Neuronal stem cell (in vitro differentiated cells): ENCODE data around the gene SMPD2.
A peak's percentile ranks its signal among the peaks of the same experiment; 100 is the strongest.

ENCODE experiments used
- DNase-seq: peaks from one replicate; pipeline ENCODE4 v3.0.0-alpha.2; 2013; ENCODE audit warnings: low spot score
- H2AFZ ChIP-seq: one replicate; pipeline ENCODE4 v1.6.1; 2013; ENCODE audit warnings: mild to moderate bottlenecking, low read length, inconsistent platforms
- H2AK5ac ChIP-seq: 2 replicates; pipeline ENCODE4 v1.6.1; 2013; ENCODE audit warnings: low read depth, mild to moderate bottlenecking, inconsistent platforms, low read length, moderate library complexity, mixed read lengths
- H2BK120ac ChIP-seq: 2 replicates; pipeline ENCODE4 v1.6.1; 2013; ENCODE audit warnings: low read depth, mild to moderate bottlenecking, inconsistent platforms, low read length, moderate library complexity, mixed read lengths
- H2BK12ac ChIP-seq: one replicate; pipeline ENCODE4 v1.6.1; 2013; ENCODE audit warnings: low read length, inconsistent platforms
- H2BK15ac ChIP-seq: 2 replicates; pipeline ENCODE4 v1.6.1; 2013; ENCODE audit warnings: mild to moderate bottlenecking, low read length, inconsistent platforms, mixed read lengths
- H2BK5ac ChIP-seq: one replicate; pipeline ENCODE4 v1.6.1; 2013; ENCODE audit warnings: inconsistent platforms, mild to moderate bottlenecking, low read length, moderate library complexity
- H3K14ac ChIP-seq: one replicate; pipeline ENCODE4 v1.6.1; 2013; ENCODE audit warnings: low read length, inconsistent platforms
- H3K18ac ChIP-seq: 2 replicates; pipeline ENCODE4 v1.6.1; 2013; ENCODE audit warnings: low read length, inconsistent platforms
- H3K23ac ChIP-seq: 2 replicates; pipeline ENCODE4 v1.6.1; 2013; ENCODE audit warnings: low read depth, mild to moderate bottlenecking, mixed read lengths, low read length, inconsistent platforms; ENCODE audit not compliant: poor library complexity
- H3K27ac ChIP-seq: replicated peaks from 3 replicates; pipeline ENCODE4 v1.5.1; 2013; ENCODE audit warnings: low read length, inconsistent platforms
- H3K27me3 ChIP-seq, 3 experiments: 2 replicates each; pipeline ENCODE4 v1.6.1; 2013; ENCODE audit warnings: low read length in 3 of 3, mild to moderate bottlenecking in 2 of 3, inconsistent platforms in 1 of 3, low read depth in 1 of 3, mixed read lengths in 1 of 3, moderate library complexity in 1 of 3; ENCODE audit not compliant: control insufficient read depth in 3 of 3, insufficient read depth in 3 of 3
- H3K36me3 ChIP-seq, 2 donors: replicated peaks in 1 of 2; 2 replicates each; pipeline ENCODE4 v1.6.1; 2013; ENCODE audit warnings: low read length in 2 of 2; ENCODE audit not compliant: control insufficient read depth in 2 of 2, insufficient read depth in 2 of 2
- H3K4ac ChIP-seq: 2 replicates; pipeline ENCODE4 v1.6.1; 2013; ENCODE audit warnings: inconsistent platforms, mild to moderate bottlenecking, low read length, moderate library complexity
- H3K4me1 ChIP-seq, 2 donors: 1 replicate in 1 of 2; 2 replicates in 1 of 2; pipeline ENCODE4 v1.6.1; 2013; ENCODE audit warnings: low read length in 2 of 2, low read depth in 1 of 2; ENCODE audit not compliant: control insufficient read depth in 2 of 2, insufficient read depth in 1 of 2
- H3K4me2 ChIP-seq: one replicate; pipeline ENCODE4 v1.6.1; 2013; ENCODE audit warnings: mild to moderate bottlenecking, low read length, inconsistent platforms; ENCODE audit not compliant: insufficient read depth, poor library complexity, severe bottlenecking
- H3K4me3 ChIP-seq, 2 donors: 2 replicates each; pipeline ENCODE4 v1.5.1; 2013; ENCODE audit warnings: low read length in 2 of 2, mild to moderate bottlenecking in 2 of 2, inconsistent platforms in 1 of 2, moderate library complexity in 1 of 2
- H3K79me1 ChIP-seq: one replicate; pipeline ENCODE4 v1.6.1; 2013; ENCODE audit warnings: low read depth, mild to moderate bottlenecking, inconsistent platforms, low read length, moderate library complexity
- H3K9ac ChIP-seq: one replicate; pipeline ENCODE4 v1.6.1; 2013; ENCODE audit warnings: mild to moderate bottlenecking, low read depth, low read length, inconsistent platforms; ENCODE audit not compliant: poor library complexity
- H3K9me3 ChIP-seq, 2 donors: replicated peaks in 1 of 2; 2 replicates each; pipeline versions ENCODE3 to v1.6.1; 2013; ENCODE audit warnings: low read length in 2 of 2, mild to moderate bottlenecking in 2 of 2, inconsistent platforms in 1 of 2, low read depth in 1 of 2, mixed read lengths in 1 of 2, moderate library complexity in 1 of 2; ENCODE audit not compliant: control insufficient read depth in 2 of 2, insufficient read depth in 1 of 2
- H4K8ac ChIP-seq: one replicate; pipeline ENCODE4 v1.6.1; 2013; ENCODE audit warnings: low read depth, mild to moderate bottlenecking, inconsistent platforms, low read length, moderate library complexity
- H4K91ac ChIP-seq: one replicate; pipeline ENCODE4 v1.6.1; 2013; ENCODE audit warnings: low read length, low read depth, mild to moderate bottlenecking, inconsistent platforms; ENCODE audit not compliant: poor library complexity
- WGBS, 2 donors: extraction: QIAGEN DNeasy Blood & Tissue Kit; methylation state at CpG; one replicate each; pipeline ENCODE4 v1.1.7; 2013; ENCODE audit warnings: missing lambda C conversion rate in 2 of 2, mixed read lengths in 1 of 2; ENCODE audit not compliant: insufficient read length in 2 of 2, insufficient replicate concordance in 1 of 2; ENCODE audit errors: extremely low coverage in 2 of 2; 5-methylcytosine and 5-hydroxymethylcytosine counted together

Gene SMPD2

GRCh38 chr6:109485266-109485935 is 44.9 kb downstream of the SMPD2 start:
- DNase-seq, result no peak
- Histone ChIP-seq H2AFZ (no peak overlapping the region), H4K8ac (no peak overlapping the region), H3K18ac (no peak overlapping the region), H3K9ac (no peak overlapping the region), H2BK12ac (no peak overlapping the region), H2BK5ac (no peak overlapping the region), H3K4me3 (no peak overlapping the region), H3K36me3 (peaks cover 4 to 16% of the 10 kb centered on the region in 2 donors), H3K27ac (no peak overlapping the region), H3K9me3 (peaks cover 0 to 7% of the 10 kb centered on the region in 2 donors), H3K4ac (no peak overlapping the region), H3K4me2 (no peak overlapping the region), H3K79me1 (no peaks in the 10 kb centered on the region), H3K23ac (no peak overlapping the region), H4K91ac (no peak overlapping the region), H3K14ac (no peak overlapping the region), H2BK15ac (no peak overlapping the region), H2BK120ac (no peak overlapping the region), H3K27me3 (peaks cover 0 to 27% (median 2%) of the 10 kb centered on the region in 3 experiments), H2AK5ac (no peak overlapping the region), H3K4me1 (no peaks in the 10 kb centered on the region)
- WGBS, 2 donors, result no CpG with 5 or more reads among the region's 3 CpGs

GRCh38 chr6:109486068-109486467 is 45.5 kb downstream of the SMPD2 start:
- no peak for DNase-seq

GRCh38 chr6:109488001-109488400 is 47.5 kb downstream of the SMPD2 start:
- no peak overlapping the region for H2AFZ ChIP-seq
- no peak overlapping the region for H3K4ac ChIP-seq
- no peak overlapping the region for H3K27ac ChIP-seq
- no peak for DNase-seq
- no peaks in the 10 kb centered on the region for H3K79me1 ChIP-seq
- H4K8ac ChIP-seq, result no peak overlapping the region
- no peak overlapping the region for H4K91ac ChIP-seq
- no peak overlapping the region for H3K18ac ChIP-seq
- H2BK120ac ChIP-seq, result no peak overlapping the region
- H3K23ac ChIP-seq, result no peak overlapping the region
- no peak overlapping the region for H3K14ac ChIP-seq
- no peak overlapping the region for H2BK15ac ChIP-seq
- no peaks in the 10 kb centered on the region for H3K36me3 ChIP-seq
- H3K4me2 ChIP-seq, result no peak overlapping the region
- H2BK5ac ChIP-seq, result no peak overlapping the region
- H2AK5ac ChIP-seq, result no peak overlapping the region
- H3K9ac ChIP-seq, result no peak overlapping the region
- peaks cover 5 to 11% of the 10 kb centered on the region in 2 donors for H3K4me1 ChIP-seq
- H2BK12ac ChIP-seq, result no peak overlapping the region
- peaks cover 0 to 30% (median 2%) of the 10 kb centered on the region in 3 experiments for H3K27me3 ChIP-seq
- H3K9me3 ChIP-seq, result no peaks in the 10 kb centered on the region
- H3K4me3 ChIP-seq, result no peak overlapping the region

More at GRCh38 chr6:109486068-109486467, 45.5 kb downstream of the SMPD2 start:
- Histone ChIP-seq H2BK5ac (no peak overlapping the region), H3K27ac (no peak overlapping the region), H3K36me3 (peaks cover 4 to 9% of the 10 kb centered on the region in 2 donors), H3K18ac (no peak overlapping the region), H3K4me3 (no peak overlapping the region), H3K23ac (no peak overlapping the region), H2BK120ac (no peak overlapping the region), H4K8ac (no peak overlapping the region), H3K79me1 (no peaks in the 10 kb centered on the region), H3K4me2 (no peak overlapping the region), H3K9ac (no peak overlapping the region), H2AK5ac (no peak overlapping the region), H3K4me1 (peaks cover 4 to 5% of the 10 kb centered on the region in 2 donors), H2BK15ac (no peak overlapping the region), H2BK12ac (no peak overlapping the region), H3K27me3 (peaks cover 0 to 27% (median 2%) of the 10 kb centered on the region in 3 experiments), H3K4ac (no peak overlapping the region), H3K9me3 (peaks cover 0 to 6% of the 10 kb centered on the region in 2 donors), H3K14ac (no peak overlapping the region), H2AFZ (no peak overlapping the region), H4K91ac (no peak overlapping the region)
- no CpG with 5 or more reads among the region's 1 CpG for WGBS, 2 donors

- Histone ChIP-seq H3K18ac (no peak overlapping the region), H2BK15ac (no peak overlapping the region), H3K27ac (no peak overlapping the region), H4K91ac (no peak overlapping the region), H3K14ac (no peak overlapping the region), H3K23ac (no peak overlapping the region), H2BK12ac (no peak overlapping the region), H3K27me3 (peaks cover 0 to 27% (median 0%) of the 10 kb centered on the region in 3 experiments), H3K4me2 (no peak overlapping the region), H4K8ac (no peak overlapping the region), H3K4me1 (peaks cover 5 to 11% of the 10 kb centered on the region in 2 donors), H3K36me3 (no peaks in the 10 kb centered on the region), H2AFZ (peak overlapping the region; percentile 7), H3K4ac (no peak overlapping the region), H3K79me1 (no peaks in the 10 kb centered on the region), H3K9me3 (no peaks in the 10 kb centered on the region), H2BK120ac (no peak overlapping the region), H3K4me3 (no peak overlapping the region), H3K9ac (no peak overlapping the region), H2BK5ac (no peak overlapping the region), H2AK5ac (no peak overlapping the region)
- no CpG with 5 or more reads among the region's 2 CpGs for WGBS, 2 donors
- no peak for DNase-seq
These were observed 50.2 kb downstream of the SMPD2 start for GRCh38 chr6:109490713-109491112.
